ENCODE data around the gene MTCH2.

Gene MTCH2

GRCh38 chr11:47651818-47652469 is 9.6 kb upstream of the MTCH2 start:
- TF ChIP-seq GATA3 (IDR thresholded peaks at IDR 0.05; ENCODE audit: low read depth, low read length), result no peak
- TF ChIP-seq GATA2 (IDR thresholded peaks at IDR 0.05; ENCODE audit: low read depth, low read length), result no peak

- TF ChIP-seq GATA3 (IDR thresholded peaks at IDR 0.05; ENCODE audit: low read depth, low read length), result no peak
Observed at GRCh38 chr11:47649276-47649675, 6.9 kb upstream of the MTCH2 start.

- TF ChIP-seq GATA3 (IDR thresholded peaks at IDR 0.05; ENCODE audit: low read depth, low read length) (no peak), GATA2 (IDR thresholded peaks at IDR 0.05; ENCODE audit: low read depth, low read length) (no peak)
Observed at GRCh38 chr11:47646019-47646418, 3.7 kb upstream of the MTCH2 start.

- TF ChIP-seq GATA3 (IDR thresholded peaks at IDR 0.05; ENCODE audit: low read depth, low read length), result no peak
- no peak for TF ChIP-seq GATA2 (IDR thresholded peaks at IDR 0.05; ENCODE audit: low read depth, low read length)
Observed at GRCh38 chr11:47645500-47645899, 3.1 kb upstream of the MTCH2 start.

- no peak for TF ChIP-seq GATA2 (IDR thresholded peaks at IDR 0.05; ENCODE audit: low read depth, low read length)
- no peak for TF ChIP-seq GATA3 (IDR thresholded peaks at IDR 0.05; ENCODE audit: low read depth, low read length)
Observed at GRCh38 chr11:47641600-47642098, 710 bp downstream of the MTCH2 start.

- TF ChIP-seq GATA3 (IDR thresholded peaks at IDR 0.05; ENCODE audit: low read depth, low read length) (no peak), GATA2 (IDR thresholded peaks at IDR 0.05; ENCODE audit: low read depth, low read length) (no peak)
Observed at GRCh38 chr11:47631473-47631872, 10.9 kb downstream of the MTCH2 start.

- TF ChIP-seq GATA2 (IDR thresholded peaks at IDR 0.05; ENCODE audit: low read depth, low read length) (no peak), GATA3 (IDR thresholded peaks at IDR 0.05; ENCODE audit: low read depth, low read length) (no peak)
Observed at GRCh38 chr11:47628026-47628425, 14.3 kb downstream of the MTCH2 start.

- TF ChIP-seq GATA2 (IDR thresholded peaks at IDR 0.05; ENCODE audit: low read depth, low read length), result no peak
- TF ChIP-seq GATA3 (IDR thresholded peaks at IDR 0.05; ENCODE audit: low read depth, low read length), result no peak
Observed at GRCh38 chr11:47626234-47626633, 16.1 kb downstream of the MTCH2 start.

GRCh38 chr11:47620836-47621378 is 21.5 kb downstream of the MTCH2 start:
- TF ChIP-seq GATA2 (IDR thresholded peaks at IDR 0.05; ENCODE audit: low read depth, low read length), result no peak
- TF ChIP-seq GATA3 (IDR thresholded peaks at IDR 0.05; ENCODE audit: low read depth, low read length), result no peak

- no peak for TF ChIP-seq GATA2 (IDR thresholded peaks at IDR 0.05; ENCODE audit: low read depth, low read length)
- TF ChIP-seq GATA3 (IDR thresholded peaks at IDR 0.05; ENCODE audit: low read depth, low read length), result no peak
Observed at GRCh38 chr11:47617417-47617809, 24.9 kb downstream of the MTCH2 start.

GRCh38 chr11:47616726-47617416 is 25.5 kb downstream of the MTCH2 start:
- TF ChIP-seq GATA3 (IDR thresholded peaks at IDR 0.05; ENCODE audit: low read depth, low read length) (no peak), GATA2 (IDR thresholded peaks at IDR 0.05; ENCODE audit: low read depth, low read length) (no peak)

GRCh38 chr11:47615249-47615648 is 27.1 kb downstream of the MTCH2 start:
- no peak for TF ChIP-seq GATA2 (IDR thresholded peaks at IDR 0.05; ENCODE audit: low read depth, low read length)
- no peak for TF ChIP-seq GATA3 (IDR thresholded peaks at IDR 0.05; ENCODE audit: low read depth, low read length)

GRCh38 chr11:47611348-47611794 is 31.0 kb downstream of the MTCH2 start:
- TF ChIP-seq GATA2 (IDR thresholded peaks at IDR 0.05; ENCODE audit: low read depth, low read length) (no peak), GATA3 (IDR thresholded peaks at IDR 0.05; ENCODE audit: low read depth, low read length) (no peak)

GRCh38 chr11:47609675-47610074 is 32.7 kb downstream of the MTCH2 start:
- no peak for TF ChIP-seq GATA2 (IDR thresholded peaks at IDR 0.05; ENCODE audit: low read depth, low read length)
- no peak for TF ChIP-seq GATA3 (IDR thresholded peaks at IDR 0.05; ENCODE audit: low read depth, low read length)

GRCh38 chr11:47607380-47607779 is 35.0 kb downstream of the MTCH2 start:
- no peak for TF ChIP-seq GATA2 (IDR thresholded peaks at IDR 0.05; ENCODE audit: low read depth, low read length)
- no peak for TF ChIP-seq GATA3 (IDR thresholded peaks at IDR 0.05; ENCODE audit: low read depth, low read length)

All from SH-SY5Y (cell line).